ENCODE measurements around the gene NUAK1. TPM values are rescaled to one million over a fixed set of nuclear protein-coding genes. Genes with fewer than 3 reads are reported as not detected.

The NUAK1 gene
- total RNA-seq, 1 donor from 2014 or later = 42.1 TPM

DNA sequence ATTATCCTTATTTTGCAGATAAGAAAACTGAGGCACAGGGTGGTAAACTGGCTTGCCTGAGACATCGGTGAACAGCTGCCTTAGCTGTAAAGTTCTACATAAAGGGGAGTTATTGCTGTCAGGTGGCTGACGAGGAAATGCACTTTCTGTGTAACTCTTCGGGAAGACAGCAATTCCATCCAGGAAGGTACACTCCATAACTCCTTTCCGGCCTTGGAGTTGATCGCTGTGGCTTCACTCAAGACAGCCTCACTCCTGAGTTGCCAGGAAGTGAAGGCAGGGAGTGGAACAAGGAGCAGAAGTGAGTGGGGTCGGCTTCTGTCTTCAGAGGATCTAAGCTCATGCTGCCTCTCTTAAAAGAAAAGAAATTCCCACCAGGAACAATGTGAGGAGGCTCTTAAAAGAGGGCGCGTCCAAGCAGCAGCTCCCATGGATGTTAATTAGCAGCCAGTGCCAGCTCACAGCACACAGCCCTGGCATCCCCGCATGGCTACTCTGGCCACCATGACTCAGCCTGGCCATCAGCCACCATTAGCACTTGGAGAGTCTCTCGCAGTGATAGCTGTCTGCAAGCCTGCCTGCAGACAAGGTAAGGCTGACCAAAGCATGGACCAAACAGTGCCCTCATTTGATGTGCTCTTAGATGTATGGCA lies 60.3 kb downstream of the NUAK1 start:
- intact Hi-C loops (cut with DNase I) = loop anchor here (5.0 to 10.0 kb wide), 2 partner anchors 126 to 256 kb away; no protein-coding TSS in a partner anchor
- DNase-seq (ENCODE audit: missing footprints) (no peak), ATAC-seq (peak; percentile 75)

DNA sequence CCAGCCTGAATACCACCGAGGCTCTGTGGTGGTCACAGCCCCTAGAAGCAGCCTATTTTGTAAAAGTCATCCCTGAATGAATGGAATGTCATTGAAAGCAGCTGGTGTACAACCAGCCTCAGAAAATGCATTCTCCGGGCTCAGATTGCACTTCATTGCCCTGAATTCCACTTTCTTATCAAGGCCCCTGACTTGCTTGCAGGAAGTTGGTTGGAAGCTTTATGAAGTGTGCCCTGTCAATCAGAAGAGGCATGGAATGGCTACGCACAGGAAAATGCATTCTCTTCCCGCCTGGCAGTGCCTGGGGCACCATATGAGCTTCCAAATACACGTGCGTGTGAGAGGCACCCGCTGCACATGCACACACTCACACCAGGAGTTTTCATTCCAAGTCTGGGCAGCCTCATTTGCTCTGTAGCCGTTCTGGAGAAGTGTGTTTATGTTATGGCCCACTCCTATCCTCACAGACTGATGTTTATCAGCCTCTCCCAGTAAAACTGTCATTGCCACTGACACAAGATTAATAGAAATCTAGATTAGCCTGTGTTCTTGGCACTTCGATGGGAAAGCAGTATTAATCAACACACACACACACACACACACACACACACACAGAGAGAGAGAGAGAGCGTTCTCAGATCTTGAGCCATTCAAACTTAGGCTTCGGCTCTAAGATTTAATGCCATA lies 63.9 kb downstream of the NUAK1 start:
- ATAC-seq (peak; percentile 43), DNase-seq (ENCODE audit: missing footprints) (no peak)
- intact Hi-C loops (cut with DNase I) = loop anchor here (5.0 to 10.0 kb wide), 2 partner anchors 130 to 253 kb away; no protein-coding TSS in a partner anchor

DNA sequence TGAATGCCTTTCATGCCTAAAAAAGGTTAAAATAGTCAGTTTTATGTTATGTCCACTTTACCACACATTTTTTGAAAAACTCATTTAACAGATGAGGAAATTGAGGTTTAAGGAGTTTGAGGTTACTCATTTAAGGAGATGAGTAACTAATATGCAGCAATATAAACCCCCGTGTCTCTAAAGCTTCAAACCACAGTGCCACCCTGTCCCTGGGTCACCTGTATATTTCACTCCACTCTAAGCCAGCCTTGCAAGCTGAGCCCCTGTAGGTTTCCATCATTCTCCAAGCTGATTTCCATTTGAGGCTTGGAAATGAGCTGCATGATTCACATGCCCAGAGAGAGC lies 64.4 kb downstream of the NUAK1 start:
- ATAC-seq (no peak), DNase-seq (ENCODE audit: missing footprints) (no peak)
- intact Hi-C loops (cut with DNase I) = loop anchor here (10.0 kb wide), 1 partner anchor 130 kb away; no protein-coding TSS in a partner anchor

- ATAC-seq (no peak), DNase-seq (ENCODE audit: missing footprints) (no peak)
- intact Hi-C loops (cut with DNase I) = loop anchor here (10.0 kb wide), 1 partner anchor 132 kb away; no protein-coding TSS in a partner anchor
These were observed 65.6 kb downstream of the NUAK1 start for GRCh38 chr12:106073179-106073578.

DNA sequence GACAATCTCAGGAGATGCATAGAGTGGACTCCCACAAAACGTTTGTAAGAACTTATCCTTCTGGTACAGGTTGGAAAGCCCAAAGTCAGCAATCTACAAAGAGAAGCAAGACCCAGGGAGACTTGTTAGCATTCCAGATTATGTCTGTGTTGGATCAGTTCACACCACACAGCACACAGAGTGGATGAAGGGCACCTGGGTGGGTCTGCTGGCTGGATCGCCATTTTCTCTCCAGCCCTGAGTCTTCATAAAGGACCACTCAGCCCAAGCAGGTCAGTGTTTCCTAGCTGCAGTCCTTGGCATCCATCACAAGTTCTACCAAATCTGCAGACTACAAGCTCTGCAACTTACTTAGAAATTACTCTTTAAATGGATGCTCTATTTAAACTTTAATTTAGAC lies 66.0 kb downstream of the NUAK1 start:
- no peak for ATAC-seq
- intact Hi-C loops (cut with DNase I) = loop anchor here (10.0 kb wide), 1 partner anchor 132 kb away; no protein-coding TSS in a partner anchor
- no peak for DNase-seq (ENCODE audit: missing footprints)

- intact Hi-C loops (cut with DNase I) = loop anchor here (10.0 kb wide), 1 partner anchor 133 kb away; no protein-coding TSS in a partner anchor
- no peak for ATAC-seq
These were observed 67.1 kb downstream of the NUAK1 start for GRCh38 chr12:106071686-106072085.

DNA sequence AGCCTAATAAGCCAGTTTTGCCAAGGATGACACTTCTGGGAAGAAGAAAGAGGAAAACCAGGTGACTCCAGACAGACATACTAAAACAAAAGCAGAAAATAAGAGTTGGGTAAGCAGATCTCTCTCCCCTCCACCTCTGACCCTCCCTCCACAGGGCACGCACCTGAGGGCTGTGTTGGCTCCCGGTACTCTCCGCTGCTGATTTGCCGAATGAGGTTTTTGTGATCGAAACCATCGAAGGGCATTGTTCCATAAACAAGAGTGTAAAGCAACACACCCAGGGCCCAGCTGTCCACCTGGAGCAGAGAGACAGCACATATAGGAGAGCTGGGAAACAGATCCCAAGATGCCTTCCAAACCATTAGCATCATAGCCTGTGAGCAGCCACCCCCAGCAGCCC lies 68.1 kb downstream of the NUAK1 start:
- ATAC-seq (no peak), DNase-seq (ENCODE audit: missing footprints) (no peak)
- intact Hi-C loops (cut with DNase I) = loop anchor here (10.0 kb wide), 1 partner anchor 134 kb away; no protein-coding TSS in a partner anchor

More at GRCh38 chr12:106071686-106072085, 67.1 kb downstream of the NUAK1 start:
- no peak for DNase-seq (ENCODE audit: missing footprints)

DNA sequence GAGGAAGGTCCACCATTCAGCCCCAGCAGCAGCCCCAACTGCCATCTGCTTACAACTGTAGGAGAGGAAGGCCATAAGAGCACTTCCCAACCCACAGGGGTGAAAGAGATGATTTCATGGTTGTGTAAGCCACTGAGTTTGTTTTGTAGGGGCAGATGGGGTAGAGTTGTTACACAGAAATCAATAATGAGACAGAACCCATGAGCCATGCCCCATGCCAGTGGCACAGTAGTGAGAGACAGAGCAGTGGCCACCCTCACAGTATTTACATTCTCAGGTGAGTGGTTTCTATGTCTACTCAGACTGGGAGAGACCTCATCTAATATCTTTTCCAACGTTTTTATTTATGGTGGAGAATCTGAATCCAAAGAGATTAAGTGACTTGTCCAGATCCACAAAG lies 68.6 kb downstream of the NUAK1 start:
- DNase-seq (ENCODE audit: missing footprints) (no peak), ATAC-seq (no peak)
- intact Hi-C loops (cut with DNase I) = loop anchor here (10.0 kb wide), 1 partner anchor 135 kb away; no protein-coding TSS in a partner anchor

GRCh38 chr12:106068296-106068695 lies 70.5 kb downstream of the NUAK1 start:
- ATAC-seq = no peak
- intact Hi-C loops (cut with DNase I) = no loop called here
- no peak for DNase-seq (ENCODE audit: missing footprints)

DNA sequence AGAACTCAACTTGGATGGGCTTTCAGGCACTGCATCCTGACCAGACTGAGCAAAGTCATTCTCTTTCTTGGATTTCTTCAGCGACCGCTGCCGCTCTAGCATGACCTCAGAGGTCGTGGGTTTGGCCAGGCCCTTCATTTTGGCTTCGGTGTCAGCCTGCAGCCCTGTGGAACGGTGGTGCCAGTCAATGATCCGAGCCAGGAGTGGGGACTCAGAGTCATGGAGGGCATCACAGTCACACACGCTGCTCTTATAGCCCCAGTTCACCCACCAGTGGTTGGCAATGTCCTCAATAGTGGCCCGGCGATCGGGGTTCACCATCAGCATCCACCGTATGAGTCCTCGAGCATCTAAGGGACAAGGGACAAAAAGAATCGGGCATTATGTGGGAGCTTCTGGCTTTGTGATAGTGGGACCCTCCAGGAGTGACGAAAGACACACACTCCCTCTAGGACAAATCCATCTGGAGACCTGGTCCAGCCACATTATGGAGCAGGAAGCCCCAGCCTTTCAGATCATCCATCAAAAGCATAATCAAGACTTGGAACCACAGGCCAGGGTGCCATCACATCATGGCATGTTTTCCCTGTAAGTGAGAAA lies 71.0 kb downstream of the NUAK1 start:
- DNase-seq (ENCODE audit: missing footprints) (no peak), ATAC-seq (no peak)
- intact Hi-C loops (cut with DNase I) = no loop called here

DNA sequence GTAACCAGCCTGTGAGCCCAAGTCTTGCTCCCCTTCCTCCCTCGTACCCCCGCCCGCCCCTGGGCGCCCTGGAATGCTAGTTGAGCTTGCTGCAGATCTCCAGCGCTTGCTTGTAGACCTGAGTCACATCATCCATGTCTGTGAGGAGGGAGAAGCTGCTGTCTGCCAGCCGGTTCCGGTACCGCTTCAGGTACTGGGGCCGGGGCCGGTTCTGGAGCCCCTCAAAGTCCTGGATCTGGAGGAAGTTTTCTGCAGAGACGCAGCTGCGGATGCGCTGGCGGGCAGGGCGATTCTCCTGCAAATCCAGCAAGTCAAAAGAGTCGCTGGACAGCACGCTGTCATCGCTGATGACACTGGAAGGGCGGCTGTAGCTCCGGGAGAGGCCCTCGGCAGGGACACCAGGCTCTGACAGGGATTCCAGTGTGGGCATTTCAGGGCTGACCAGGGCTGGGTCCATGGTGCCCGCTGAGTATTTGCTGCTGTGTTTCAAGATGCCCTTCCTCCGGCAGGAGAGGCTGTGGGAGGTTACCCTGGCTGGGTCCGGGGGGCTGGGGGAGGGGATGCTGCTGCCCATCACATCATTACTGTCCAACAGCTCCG lies 71.9 kb downstream of the NUAK1 start:
- DNase-seq (ENCODE audit: missing footprints) (no peak), ATAC-seq (no peak)
- intact Hi-C loops (cut with DNase I) = no loop called here

DNA sequence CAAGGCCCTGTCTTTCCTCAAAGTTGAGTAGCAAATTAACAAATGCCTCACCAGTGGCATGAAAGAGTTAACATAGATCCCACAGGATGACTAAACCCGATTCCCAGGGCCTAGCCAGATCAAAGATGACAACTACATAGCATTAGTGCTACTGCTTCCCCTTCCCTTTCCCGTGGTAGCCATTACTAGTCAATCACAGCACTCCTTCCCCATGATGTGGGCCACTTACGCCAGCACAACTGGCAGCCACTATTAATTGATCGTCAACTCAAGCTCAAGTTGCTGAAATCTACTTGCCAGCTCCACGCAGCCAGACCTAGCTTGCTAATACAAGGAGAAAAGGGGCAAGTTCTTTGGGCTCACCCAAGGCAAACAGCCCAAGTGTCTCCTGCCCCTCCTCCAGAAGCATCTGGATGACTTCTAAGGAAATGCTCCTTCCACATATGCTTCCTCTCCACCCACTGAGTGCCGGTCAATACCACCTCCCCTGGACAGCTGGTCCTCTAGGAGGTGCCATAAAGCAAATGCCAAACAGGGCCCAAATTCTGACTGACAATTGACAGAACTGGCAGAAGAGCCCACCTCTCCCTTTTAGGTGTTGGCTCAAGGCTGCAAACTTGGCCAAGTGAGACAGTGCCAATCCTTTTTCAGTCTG lies 72.6 kb downstream of the NUAK1 start:
- DNase-seq (ENCODE audit: missing footprints) (no peak), ATAC-seq (no peak)
- intact Hi-C loops (cut with DNase I) = no loop called here

DNA sequence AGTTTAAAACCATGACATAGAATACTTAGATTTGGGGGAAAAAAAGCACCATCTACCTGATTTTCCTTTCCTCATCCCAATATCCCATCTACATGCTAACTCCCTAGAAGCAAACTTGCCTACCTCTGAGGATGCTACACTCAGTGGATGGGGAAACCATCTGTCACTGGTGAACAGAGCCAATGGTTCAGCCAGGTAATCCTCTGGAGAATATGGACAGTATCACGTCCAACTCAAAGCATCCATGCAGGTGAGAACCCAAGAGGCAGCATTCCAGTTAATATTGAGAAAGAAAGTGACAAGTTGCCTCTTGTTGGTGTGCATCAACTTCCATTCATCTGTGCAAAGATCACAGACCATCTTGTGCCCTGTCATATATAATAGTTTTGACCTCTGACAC lies 73.2 kb downstream of the NUAK1 start:
- no peak for ATAC-seq
- intact Hi-C loops (cut with DNase I) = no loop called here

DNA sequence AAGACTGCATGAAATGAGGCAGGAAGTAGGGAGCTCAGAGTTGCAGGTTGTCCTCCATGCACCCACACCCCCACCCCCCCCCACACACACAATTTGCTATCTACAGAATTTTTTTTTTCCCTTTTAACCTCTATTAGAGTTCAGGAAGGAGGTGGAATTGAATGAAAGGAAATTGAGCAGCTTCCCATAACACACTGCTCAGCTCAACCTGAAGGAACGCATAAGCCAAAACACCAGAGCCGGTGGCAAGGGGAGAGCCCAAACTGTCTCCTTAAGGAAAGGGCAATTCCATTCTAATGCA lies 74.1 kb downstream of the NUAK1 start:
- no peak for ATAC-seq
- intact Hi-C loops (cut with DNase I) = no loop called here
- no peak for DNase-seq (ENCODE audit: missing footprints)

More for the DNA sequence above, 73.2 kb downstream of the NUAK1 start:
- DNase-seq (ENCODE audit: missing footprints) = no peak

GRCh38 chr12:106063826-106064720 lies 74.7 kb downstream of the NUAK1 start:
- ATAC-seq = no peak
- no peak for DNase-seq (ENCODE audit: missing footprints)
- intact Hi-C loops (cut with DNase I) = no loop called here

- DNase-seq (ENCODE audit: missing footprints) = no peak
- intact Hi-C loops (cut with DNase I) = no loop called here
- no peak for ATAC-seq
These were observed 76.1 kb downstream of the NUAK1 start for GRCh38 chr12:106062693-106063092.

GRCh38 chr12:106058256-106059182 lies 80.2 kb downstream of the NUAK1 start:
- DNase-seq (ENCODE audit: missing footprints) = no peak
- intact Hi-C loops (cut with DNase I) = no loop called here
- ATAC-seq = no peak

All from Right ventricle myocardium inferior (tissue), 1 donor.